Measurements from ENCODE around the gene CBLN3.
A peak's percentile ranks its signal among the peaks of the same experiment; 100 is the strongest.

The CBLN3 gene

GRCh38 chr14:24425704-24426103, 3.8 kb downstream of the CBLN3 start:
- H3K9me3 Mint-ChIP-seq: no peaks in the 10 kb centered on the region
- no peak for DNase-seq
- no peak overlapping the region for H3K4me3 Mint-ChIP-seq
- peaks cover 16 to 20% of the 10 kb centered on the region in 2 donors for H3K4me1 Mint-ChIP-seq
- peaks cover 6 to 27% of the 10 kb centered on the region in 2 donors for H3K36me3 Mint-ChIP-seq
- no peak for ATAC-seq (replicated peaks)
- H3K27ac Mint-ChIP-seq: no peak overlapping the region
- H3K27me3 Mint-ChIP-seq: no peaks in the 10 kb centered on the region

- DNase-seq (no peak), ATAC-seq (replicated peaks) (peak; percentile 27 to 66)
- Mint-ChIP-seq H3K4me3 (no peak overlapping the region), H3K27me3 (peaks cover 12% of the 10 kb centered on the region in 2 donors), H3K9me3 (no peaks in the 10 kb centered on the region), H3K4me1 (peaks cover 5 to 6% of the 10 kb centered on the region in 2 donors), H3K27ac (no peak overlapping the region), H3K36me3 (peaks cover 3 to 15% of the 10 kb centered on the region in 2 donors)
Observed at GRCh38 chr14:24422694-24423601, 6.5 kb downstream of the CBLN3 start.

- DNase-seq: no peak
- Mint-ChIP-seq H3K4me3 (no peak overlapping the region), H3K27me3 (peaks cover 12% of the 10 kb centered on the region in 2 donors), H3K4me1 (peaks cover 0 to 3% of the 10 kb centered on the region in 2 donors), H3K27ac (no peak overlapping the region), H3K36me3 (peaks cover 3 to 12% of the 10 kb centered on the region in 2 donors), H3K9me3 (no peaks in the 10 kb centered on the region)
- no peak for ATAC-seq (replicated peaks)
Observed at GRCh38 chr14:24422261-24422660, 7.2 kb downstream of the CBLN3 start.

- ATAC-seq (replicated peaks) (no peak), DNase-seq (no peak)
- H3K4me3 Mint-ChIP-seq: no peak overlapping the region
- H3K9me3 Mint-ChIP-seq: no peaks in the 10 kb centered on the region
- no peak overlapping the region for H3K27ac Mint-ChIP-seq
- H3K27me3 Mint-ChIP-seq: peaks cover 22 to 28% of the 10 kb centered on the region in 2 donors
- peaks cover 0 to 2% of the 10 kb centered on the region in 2 donors for H3K36me3 Mint-ChIP-seq
- peaks cover 0 to 2% of the 10 kb centered on the region in 2 donors for H3K4me1 Mint-ChIP-seq
Observed at GRCh38 chr14:24418492-24418873, 11.0 kb downstream of the CBLN3 start.

GRCh38 chr14:24417832-24418491, 11.5 kb downstream of the CBLN3 start:
- DNase-seq (no peak), ATAC-seq (replicated peaks) (no peak)
- Mint-ChIP-seq H3K4me1 (peaks cover 0 to 2% of the 10 kb centered on the region in 2 donors), H3K9me3 (no peaks in the 10 kb centered on the region), H3K27ac (no peak overlapping the region), H3K4me3 (no peak overlapping the region), H3K27me3 (peaks cover 22 to 28% of the 10 kb centered on the region in 2 donors), H3K36me3 (peaks cover 0 to 2% of the 10 kb centered on the region in 2 donors)

- H3K4me1 Mint-ChIP-seq: peaks cover 0 to 2% of the 10 kb centered on the region in 2 donors
- ATAC-seq (replicated peaks) (no peak), DNase-seq (no peak)
- no peaks in the 10 kb centered on the region for H3K9me3 Mint-ChIP-seq
- H3K4me3 Mint-ChIP-seq: no peak overlapping the region
- H3K36me3 Mint-ChIP-seq: peaks cover 0 to 2% of the 10 kb centered on the region in 2 donors
- H3K27me3 Mint-ChIP-seq: peaks cover 22 to 28% of the 10 kb centered on the region in 2 donors
- H3K27ac Mint-ChIP-seq: no peak overlapping the region
Observed at GRCh38 chr14:24416932-24417619, 12.4 kb downstream of the CBLN3 start.

GRCh38 chr14:24416254-24416931, 13.1 kb downstream of the CBLN3 start:
- Mint-ChIP-seq H3K36me3 (peaks cover 0 to 2% of the 10 kb centered on the region in 2 donors), H3K27me3 (peaks cover 22 to 28% of the 10 kb centered on the region in 2 donors), H3K4me1 (peaks cover 0 to 2% of the 10 kb centered on the region in 2 donors), H3K4me3 (no peak overlapping the region), H3K27ac (no peak overlapping the region), H3K9me3 (no peaks in the 10 kb centered on the region)
- DNase-seq (no peak), ATAC-seq (replicated peaks) (no peak)

GRCh38 chr14:24415421-24416253, 13.8 kb downstream of the CBLN3 start:
- DNase-seq (no peak), ATAC-seq (replicated peaks) (no peak)
- no peaks in the 10 kb centered on the region for H3K9me3 Mint-ChIP-seq
- H3K27me3 Mint-ChIP-seq: peaks cover 22 to 28% of the 10 kb centered on the region in 2 donors
- H3K27ac Mint-ChIP-seq: no peak overlapping the region
- peaks cover 0 to 2% of the 10 kb centered on the region in 2 donors for H3K4me1 Mint-ChIP-seq
- peaks cover 0 to 2% of the 10 kb centered on the region in 2 donors for H3K36me3 Mint-ChIP-seq
- no peak overlapping the region for H3K4me3 Mint-ChIP-seq

- Mint-ChIP-seq H3K27me3 (peaks cover 22 to 27% of the 10 kb centered on the region in 2 donors), H3K36me3 (peaks cover 0 to 2% of the 10 kb centered on the region in 2 donors), H3K4me1 (peaks cover 0 to 2% of the 10 kb centered on the region in 2 donors), H3K27ac (no peak overlapping the region), H3K9me3 (no peaks in the 10 kb centered on the region), H3K4me3 (no peak overlapping the region)
- ATAC-seq (replicated peaks) (no peak), DNase-seq (no peak)
Observed at GRCh38 chr14:24414732-24415420, 14.6 kb downstream of the CBLN3 start.

- H3K9me3 Mint-ChIP-seq: no peaks in the 10 kb centered on the region
- H3K4me3 Mint-ChIP-seq: no peak overlapping the region
- H3K4me1 Mint-ChIP-seq: peaks cover 0 to 2% of the 10 kb centered on the region in 2 donors
- H3K36me3 Mint-ChIP-seq: peaks cover 0 to 2% of the 10 kb centered on the region in 2 donors
- no peak for DNase-seq
- no peak for ATAC-seq (replicated peaks)
- H3K27ac Mint-ChIP-seq: no peak overlapping the region
- H3K27me3 Mint-ChIP-seq: peaks cover 19% of the 10 kb centered on the region in 2 donors
Observed at GRCh38 chr14:24414077-24414476, 15.4 kb downstream of the CBLN3 start.

GRCh38 chr14:24411443-24412389, 17.8 kb downstream of the CBLN3 start:
- no peaks in the 10 kb centered on the region for H3K9me3 Mint-ChIP-seq
- H3K4me1 Mint-ChIP-seq: no peaks in the 10 kb centered on the region
- no peak overlapping the region for H3K4me3 Mint-ChIP-seq
- peaks cover 8 to 14% of the 10 kb centered on the region in 2 donors for H3K27me3 Mint-ChIP-seq
- H3K27ac Mint-ChIP-seq: no peak overlapping the region
- DNase-seq (no peak), ATAC-seq (replicated peaks) (peak; percentile 77 to 79)
- peaks cover 0 to 2% of the 10 kb centered on the region in 2 donors for H3K36me3 Mint-ChIP-seq

- Mint-ChIP-seq H3K27ac (no peak overlapping the region), H3K9me3 (no peaks in the 10 kb centered on the region), H3K27me3 (peaks cover 8 to 10% of the 10 kb centered on the region in 2 donors), H3K4me3 (no peak overlapping the region), H3K4me1 (no peaks in the 10 kb centered on the region), H3K36me3 (peaks cover 0 to 2% of the 10 kb centered on the region in 2 donors)
- DNase-seq (no peak), ATAC-seq (replicated peaks) (no peak)
Observed at GRCh38 chr14:24409956-24410355, 19.5 kb downstream of the CBLN3 start.

Data from stimulated activated naive B cell treated with anti-CD40 and anti-IgM and Interleukin-4, amounts not matched to agents 10 μg/mL and 1 μg/mL and 100 μg/mL, for 72 hours (primary cell).